GM11168 (cell line): ENCODE measurements around the gene MYL10.

Experiments used
- in situ Hi-C: fragments of 300-500 bp; cut with MboI; formaldehyde crosslinking; loops from one replicate; pipeline ENCODE4 v1.12.0; 2022; ENCODE audit warnings: low sequenced_read_pairs; ENCODE audit not compliant: unreplicated experiment

MYL10 gene

DNA sequence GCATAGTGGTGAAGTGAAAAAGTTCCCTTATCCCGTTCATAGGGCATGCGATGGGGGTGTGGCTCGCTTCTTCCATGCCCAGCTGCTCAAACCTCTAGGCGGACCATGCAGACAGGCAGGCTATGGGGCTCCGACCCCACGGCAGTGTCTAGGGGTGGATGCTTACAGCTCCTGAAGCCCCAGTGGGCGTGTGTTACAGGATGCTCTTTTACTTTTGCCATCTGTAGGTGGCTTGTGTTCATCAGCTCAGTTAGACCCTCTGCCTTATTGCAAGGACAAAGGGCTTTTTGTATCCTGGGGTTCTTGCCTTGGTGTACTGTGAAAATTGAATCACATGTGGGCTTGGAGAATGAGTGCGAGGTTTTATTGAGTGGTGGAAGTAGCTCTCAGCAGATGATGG lies at the start of gene MYL10:
Gene MYL10, minus strand, starts transcription at position 126 of the 400 bp plus-strand sequence. CDS start 178 bp downstream, outside the sequence.
- in situ Hi-C loops: no loop called here

DNA sequence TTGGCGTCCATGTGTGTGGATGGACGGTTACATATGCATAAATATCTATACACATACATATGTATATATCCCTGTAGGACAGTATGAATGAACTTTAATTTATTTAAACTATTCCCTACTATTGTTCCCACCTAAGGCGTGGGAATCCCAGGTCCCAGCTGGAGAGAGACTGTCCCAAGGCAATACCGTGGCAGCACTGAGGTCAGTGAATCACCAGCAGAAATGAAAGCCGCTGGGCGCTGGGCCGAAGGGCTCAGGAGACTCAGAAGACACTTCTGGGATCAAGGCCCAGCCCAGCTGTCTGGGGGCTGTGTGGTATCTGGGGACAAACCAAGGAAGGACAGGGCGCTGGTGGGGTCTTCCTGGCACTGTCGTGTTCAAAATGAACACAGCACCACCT lies 49.6 kb upstream of the MYL10 start:
- in situ Hi-C loops: no loop called here

DNA sequence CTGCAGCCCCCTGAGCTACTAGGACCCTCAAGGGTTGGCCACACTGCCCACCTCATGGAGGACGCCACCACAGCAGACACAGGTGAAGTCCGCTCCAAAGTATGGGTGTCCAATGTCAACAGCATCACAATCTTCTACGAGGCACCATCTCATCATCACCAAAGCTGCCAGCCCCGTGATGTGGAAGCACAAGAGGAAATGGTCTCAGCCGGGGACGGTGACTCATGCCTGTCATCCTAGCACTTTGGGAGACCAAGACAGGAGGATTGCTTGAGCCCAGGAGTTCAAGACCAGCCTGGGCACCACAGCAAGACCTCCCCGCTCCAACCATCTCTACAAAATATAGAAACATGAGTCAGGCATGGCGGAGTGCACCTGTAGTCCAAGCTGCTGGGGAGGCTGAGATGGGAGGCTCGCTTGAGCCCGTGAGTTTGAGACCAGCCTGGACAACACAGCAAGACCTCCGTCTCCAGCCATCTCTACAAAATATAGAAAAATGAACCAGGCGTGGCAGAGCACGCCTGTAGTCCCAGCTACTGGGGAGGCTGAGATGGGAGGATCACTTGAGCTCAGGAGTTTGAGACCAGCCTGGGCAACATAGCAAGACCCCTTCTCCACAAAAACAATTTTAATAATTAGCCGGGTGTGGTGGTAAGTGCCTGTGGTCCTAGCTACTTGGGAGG lies 48.8 kb upstream of the MYL10 start:
- in situ Hi-C loops: no loop called here

DNA sequence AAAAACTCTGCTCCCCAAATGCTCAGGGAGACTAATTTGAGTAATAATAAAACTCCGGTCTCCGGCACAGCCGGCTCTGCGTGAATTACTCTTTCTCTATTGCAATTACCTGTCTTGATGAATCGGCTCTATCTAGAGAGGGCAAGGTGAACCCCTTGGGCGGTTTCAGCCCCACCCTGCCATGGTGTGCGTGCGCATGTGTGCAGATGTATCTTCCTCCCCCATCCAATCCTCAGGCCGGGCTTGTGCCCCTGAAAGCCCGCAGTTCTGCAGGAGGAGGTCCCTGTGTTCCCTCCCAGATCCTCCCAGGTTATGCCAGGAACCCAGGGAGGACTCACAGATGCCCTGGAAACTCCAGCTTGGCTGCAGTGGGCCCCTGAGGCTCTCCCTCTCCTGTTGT lies 48.3 kb upstream of the MYL10 start:
- in situ Hi-C loops: no loop called here

DNA sequence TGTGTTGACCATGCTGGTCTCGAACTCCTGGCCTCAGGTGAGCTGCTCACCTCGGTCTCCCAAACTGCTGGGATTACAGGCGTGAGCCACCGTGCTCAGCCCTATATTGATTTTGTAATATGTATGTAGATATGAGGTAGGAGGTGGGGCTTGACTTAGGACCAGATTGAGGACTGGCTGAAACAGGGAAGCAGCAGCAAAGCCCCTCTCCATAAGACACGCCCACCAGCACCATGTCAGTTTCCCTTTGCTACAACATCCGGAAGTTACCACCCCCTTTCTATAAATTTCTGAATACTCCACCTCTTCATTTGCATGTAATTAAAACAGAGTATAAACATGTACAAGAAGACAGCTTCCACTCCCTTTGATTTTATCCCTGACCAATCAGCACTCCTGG lies 47.9 kb upstream of the MYL10 start:
- in situ Hi-C loops: no loop called here

DNA sequence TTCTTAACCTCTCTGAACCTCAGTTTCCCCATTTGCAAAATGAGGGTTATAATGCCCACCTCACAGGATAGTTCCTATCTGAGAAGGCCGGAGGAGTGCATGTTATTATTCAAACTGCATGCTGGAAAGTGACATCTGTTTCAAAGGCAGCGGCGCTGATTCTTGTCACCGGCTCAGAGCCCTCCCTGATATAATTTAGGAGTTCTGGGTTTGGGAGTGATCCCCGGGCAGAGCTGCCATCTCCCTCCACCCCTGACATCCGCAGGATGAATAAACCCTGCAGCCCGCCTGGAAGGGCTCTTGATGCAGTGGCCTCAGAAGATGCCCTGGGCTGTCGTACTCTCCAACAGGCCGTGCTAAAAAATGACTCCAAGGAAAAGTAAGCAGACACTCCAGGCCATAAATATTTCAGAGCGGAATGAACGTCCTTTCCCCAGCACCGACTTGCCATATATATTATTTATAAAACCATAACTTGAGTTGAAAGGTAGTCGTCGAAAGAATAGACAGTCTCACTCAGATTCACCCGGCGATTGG lies 47.0 kb upstream of the MYL10 start:
- in situ Hi-C loops: no loop called here

DNA sequence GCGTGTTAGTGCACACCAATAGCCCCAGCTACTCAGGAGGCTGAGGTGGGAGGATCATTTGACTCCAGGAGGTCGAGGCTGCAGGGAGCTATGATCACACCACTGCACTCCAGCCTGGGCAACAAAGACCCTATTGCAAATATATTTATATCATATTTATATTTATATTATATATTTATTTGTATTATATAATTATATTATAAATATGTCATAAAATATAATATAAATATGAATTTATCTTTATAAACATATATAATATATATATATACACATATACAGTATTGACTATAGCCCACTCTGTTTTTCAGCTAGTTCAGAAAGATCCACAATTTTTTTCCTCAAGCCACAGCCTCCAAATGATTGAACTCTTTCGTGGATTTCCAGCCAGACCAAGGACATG lies 45.3 kb upstream of the MYL10 start:
- in situ Hi-C loops: no loop called here

DNA sequence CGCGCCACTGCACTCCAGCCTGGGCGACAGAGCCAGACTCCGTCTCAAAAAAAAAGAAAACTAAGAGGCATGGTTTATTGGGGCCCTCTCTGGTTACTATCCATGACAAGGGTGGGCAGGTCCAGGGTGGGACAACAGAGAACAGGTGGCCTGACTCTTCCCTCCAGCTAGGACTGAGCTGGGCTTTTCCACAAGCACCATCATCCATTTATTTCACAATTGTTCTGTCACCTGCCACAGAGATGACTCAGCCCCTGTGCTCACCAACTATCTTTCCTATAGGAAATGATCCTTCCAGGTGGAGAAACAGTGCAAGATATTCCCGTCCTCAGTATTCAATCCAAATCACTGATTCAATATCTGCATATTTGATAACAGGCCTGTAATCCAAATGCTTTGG lies 44.9 kb upstream of the MYL10 start:
- in situ Hi-C loops: no loop called here

DNA sequence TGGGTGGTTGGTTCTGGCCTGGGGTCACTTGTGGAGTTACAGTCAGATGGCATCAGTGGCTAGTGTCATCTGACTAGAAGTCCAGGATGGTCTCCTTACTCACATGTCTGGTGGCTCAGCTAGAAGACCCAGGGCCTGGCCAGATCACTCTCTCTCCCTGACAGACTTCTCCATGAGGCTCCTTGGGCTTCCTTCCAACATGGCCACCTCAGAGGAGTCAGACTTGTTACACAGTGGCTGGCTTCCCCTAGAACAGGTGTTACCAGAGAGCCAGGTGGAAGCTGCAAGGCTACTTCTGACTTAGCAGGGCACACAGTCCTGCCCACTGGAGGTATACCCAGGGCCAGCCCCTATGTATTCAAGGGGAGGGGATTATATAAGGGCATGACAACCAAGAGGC lies 44.2 kb upstream of the MYL10 start:
- in situ Hi-C loops: no loop called here

DNA sequence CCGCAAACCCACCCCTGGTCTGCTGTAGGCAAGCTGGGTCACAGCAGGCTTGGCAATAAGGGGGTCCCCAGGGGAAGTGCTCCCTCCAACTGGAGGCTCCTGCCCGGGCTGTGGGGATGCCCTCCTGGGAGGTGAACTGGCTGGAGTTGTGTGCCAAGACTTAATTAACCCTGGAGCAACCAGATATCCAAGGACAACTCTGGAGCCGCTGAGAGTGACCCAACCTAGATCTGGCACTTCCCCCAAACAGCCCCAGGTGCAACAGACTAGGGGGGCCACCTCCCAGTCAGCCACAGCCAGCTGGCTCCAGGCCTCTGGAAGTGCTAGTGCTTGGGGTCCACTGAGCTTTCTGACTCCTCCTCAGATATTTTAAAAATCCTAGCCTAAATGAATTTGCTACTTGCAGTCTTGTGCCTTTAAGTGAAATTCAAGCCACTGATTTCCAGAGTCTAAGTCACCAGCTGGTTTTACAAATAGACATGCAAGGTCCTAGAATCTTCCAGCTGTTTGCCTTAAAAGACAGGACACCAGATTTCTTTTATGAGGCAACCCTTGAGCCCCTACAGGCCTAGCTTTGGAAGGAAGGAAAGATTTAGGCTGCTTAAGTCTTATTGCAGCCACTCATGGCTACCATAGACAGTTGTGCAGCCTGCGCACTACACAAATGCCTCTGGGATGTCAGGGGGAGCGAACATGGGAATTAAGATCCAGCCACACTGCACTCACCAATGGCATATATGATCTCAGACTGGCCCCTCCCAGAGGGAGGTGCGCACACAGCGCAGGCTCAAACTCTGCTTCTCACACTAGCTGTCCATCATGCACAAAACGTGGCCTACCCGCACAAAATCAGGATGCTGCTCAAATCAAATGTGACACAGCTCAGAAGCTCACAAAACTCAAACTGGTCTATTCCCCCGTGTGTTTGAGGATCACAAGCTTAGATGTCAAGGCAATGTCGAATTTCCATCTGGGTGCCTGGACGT lies 42.6 kb upstream of the MYL10 start:
- in situ Hi-C loops: no loop called here

DNA sequence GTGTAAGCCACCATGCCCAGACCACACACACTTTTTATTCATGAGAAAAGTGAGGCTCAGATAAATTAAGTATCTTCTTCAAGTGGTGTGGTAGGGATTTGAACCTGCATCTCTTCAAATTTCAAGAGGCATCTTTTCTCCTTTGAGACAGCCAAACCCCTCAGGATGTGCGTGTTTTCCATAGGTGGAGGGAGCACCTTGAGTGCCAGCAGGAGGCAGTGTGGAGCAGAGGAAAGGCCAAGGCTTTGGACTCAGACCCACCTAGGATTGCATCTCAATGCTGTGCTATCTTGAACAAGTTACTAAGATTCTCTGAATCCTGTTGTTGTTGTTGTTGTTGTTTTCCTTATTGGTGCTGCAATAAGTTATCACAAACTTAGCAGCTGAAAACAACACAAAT lies 40.2 kb upstream of the MYL10 start:
- in situ Hi-C loops: no loop called here

DNA sequence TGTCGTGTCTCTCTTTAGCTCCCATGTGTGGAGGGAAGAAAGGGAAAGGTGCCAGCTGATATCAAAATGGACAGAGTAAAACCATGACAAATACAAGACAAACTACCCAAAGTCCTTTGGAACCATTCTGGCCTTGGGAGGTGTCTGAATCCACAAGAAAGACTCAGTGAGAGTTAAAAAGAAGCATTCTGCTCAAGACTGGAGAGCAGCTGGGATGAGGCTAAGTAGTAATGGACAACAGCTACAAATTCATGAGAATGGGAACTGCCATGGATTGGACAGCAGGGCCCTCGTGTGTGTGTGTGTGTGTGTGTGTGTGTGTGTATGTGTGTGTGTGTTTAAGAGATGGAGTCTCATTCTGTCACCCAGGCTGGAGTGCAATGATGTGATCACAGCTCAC lies 39.6 kb upstream of the MYL10 start:
- in situ Hi-C loops: no loop called here

DNA sequence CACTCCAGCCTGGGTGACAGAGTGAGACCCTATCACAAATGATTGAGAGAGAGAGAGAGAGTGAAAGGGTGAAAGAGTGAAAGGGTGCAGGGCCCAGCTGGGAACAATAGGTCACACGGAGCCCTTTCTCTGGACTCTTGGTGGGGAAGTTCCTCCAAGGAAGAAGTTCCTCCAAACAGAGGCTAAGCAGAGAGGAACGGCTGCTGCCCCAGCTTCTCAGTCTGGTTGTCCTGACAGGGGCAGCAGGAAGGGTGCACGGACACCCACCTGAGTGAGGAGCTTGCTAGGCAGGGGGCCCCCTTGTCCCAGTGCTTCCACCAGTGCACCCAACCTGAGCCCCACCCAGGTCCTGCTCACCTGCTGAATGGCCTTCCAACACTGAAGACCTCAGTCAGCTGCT lies 38.8 kb upstream of the MYL10 start:
- in situ Hi-C loops: no loop called here

DNA sequence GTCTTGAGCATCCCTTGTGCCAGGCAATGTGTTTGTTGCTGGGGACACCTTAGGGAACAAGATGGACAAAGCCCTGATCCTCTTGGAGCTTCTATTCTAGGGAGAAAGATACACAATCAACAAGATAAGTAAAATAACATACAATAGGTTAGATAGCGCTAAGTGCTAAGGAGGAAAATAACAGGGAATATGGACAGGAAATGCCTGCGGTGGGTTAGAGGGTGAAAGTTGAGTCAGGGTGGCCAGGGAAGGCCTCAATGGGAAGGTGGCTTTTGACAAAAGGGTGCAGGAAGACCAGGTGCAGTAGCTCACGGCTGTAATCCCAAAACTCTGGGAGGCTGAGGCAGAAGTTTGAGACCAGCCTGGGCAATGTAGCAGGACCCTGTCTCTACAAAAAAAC lies 38.3 kb upstream of the MYL10 start:
- in situ Hi-C loops: no loop called here

DNA sequence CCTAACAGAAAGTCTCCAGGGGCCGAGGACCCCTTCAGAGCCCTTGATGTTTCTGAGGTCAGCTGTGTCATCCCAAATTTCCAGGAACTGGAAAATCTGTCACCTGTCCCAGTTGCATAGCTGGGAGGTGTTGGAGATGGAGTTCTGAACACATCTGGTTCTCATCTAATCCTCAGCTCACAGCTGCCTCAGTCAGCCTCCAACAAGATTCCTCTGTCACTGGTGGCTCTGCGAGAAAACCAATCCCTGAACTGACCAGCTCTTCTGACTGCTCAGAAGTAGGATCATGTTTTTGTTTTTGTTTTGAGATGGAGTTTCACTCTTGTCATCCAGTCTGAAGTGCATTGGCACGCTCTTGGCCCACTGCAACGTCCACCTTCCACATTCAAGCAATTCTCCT lies 37.6 kb upstream of the MYL10 start:
- in situ Hi-C loops: no loop called here

DNA sequence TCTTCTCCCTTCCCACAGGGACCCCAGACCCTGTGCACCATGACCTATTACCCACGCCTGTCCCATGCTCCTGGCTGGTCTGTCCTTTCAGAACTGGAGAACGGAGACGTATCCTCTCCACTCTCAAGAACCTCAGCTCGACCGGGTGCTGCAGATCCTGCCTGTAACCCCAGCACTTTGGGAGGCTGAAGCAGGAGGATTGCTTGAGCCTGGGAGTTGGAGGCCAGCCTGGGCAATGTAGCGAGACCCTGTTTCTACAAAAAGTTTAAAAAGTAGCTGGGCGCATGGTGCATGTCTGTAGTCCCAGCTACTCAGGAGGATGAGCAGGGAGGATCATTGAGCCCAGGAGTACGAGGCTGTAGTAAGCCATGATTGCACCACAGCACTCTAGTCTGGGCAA lies 37.2 kb upstream of the MYL10 start:
- in situ Hi-C loops: no loop called here

DNA sequence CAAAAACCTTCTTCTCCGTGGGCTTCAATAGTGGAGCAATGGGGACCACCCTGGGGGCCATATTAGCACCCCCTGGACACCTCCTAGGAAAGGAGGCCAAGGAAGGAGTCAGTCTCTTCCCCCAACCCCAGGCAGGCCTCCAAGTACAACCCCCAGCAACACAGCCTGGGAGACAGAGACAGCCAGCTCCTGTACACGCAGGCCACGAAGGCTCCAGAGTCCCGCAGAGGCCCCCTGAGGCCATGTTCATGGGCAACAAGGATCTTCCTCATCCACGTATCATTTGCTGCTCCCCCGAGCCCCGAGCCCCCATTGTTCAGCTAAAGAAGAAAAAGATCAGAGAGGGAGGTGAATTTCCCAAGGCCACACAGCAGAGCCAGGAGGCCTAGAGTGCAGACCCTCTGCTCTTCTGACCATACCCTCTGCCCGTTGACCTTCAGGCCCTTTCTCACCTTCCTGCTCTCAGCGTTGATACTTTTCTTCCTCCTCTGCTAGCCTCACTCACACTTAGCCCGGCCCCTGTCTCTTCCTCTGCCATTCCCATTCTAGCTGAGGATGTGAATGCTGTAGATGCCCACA lies 35.9 kb upstream of the MYL10 start:
- in situ Hi-C loops: no loop called here

DNA sequence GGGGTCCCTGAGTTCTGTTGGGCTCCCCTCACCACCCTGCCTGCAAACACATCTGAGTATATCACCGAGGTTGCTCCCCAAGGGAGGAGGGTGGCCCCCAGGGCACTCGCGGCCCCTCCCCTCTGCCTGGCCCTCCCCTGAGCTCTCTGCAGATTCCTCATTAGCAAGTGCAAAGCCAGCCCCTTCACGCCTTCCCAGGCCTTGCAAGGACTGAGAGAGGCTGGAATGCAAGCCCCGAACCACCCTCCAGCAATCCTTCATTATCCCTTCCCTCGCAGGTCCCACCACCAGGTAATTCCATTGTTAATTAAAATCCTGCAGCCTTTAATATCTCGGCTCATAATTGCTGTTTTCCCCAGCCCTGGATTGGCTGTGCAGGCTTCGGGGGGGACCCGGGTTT lies 35.3 kb upstream of the MYL10 start:
- in situ Hi-C loops: no loop called here

DNA sequence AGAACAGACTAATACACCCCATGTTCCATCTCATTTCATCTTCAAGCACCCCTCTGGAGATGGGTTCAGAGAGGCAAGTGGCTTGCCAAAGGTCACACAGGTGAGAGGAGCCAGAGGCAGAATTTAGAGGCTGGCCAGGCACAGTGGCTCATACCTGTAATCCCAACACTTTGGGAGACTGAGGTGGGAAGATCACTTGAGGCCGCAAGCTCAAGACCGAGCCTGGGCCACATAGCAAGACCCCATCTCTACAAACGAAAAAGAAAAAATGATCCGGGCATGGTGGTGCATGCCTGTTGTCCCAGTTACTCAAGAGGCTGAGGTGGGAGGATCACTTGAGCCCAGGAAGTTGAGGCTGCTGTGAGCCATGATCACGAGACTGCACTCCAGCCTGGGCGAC lies 34.7 kb upstream of the MYL10 start:
- in situ Hi-C loops: no loop called here

DNA sequence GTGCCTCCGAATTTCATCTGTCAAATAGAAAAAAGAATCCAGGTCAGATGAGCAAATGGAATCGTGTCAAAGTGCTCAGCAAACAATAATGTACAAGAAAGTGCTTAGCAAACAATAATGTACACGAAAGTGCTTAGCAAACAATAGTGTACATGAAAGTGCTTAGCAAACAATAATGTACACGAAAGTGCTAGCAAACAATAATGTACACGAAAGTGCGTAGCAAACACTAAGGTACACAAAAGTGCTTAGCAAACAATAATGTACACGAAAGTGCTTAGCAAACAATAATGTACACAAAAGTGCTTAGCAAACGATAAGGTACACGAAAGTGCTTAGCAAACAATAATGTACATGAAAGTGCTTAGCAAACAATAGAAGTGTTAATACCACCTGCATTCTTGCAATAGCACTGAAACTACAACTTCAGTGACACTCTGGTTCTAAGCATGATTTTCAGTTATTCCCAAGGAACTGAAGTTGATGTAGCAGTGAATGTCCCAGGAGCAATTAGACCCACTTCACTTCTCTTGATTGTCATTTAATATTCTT lies 33.4 kb upstream of the MYL10 start:
- in situ Hi-C loops: no loop called here

DNA sequence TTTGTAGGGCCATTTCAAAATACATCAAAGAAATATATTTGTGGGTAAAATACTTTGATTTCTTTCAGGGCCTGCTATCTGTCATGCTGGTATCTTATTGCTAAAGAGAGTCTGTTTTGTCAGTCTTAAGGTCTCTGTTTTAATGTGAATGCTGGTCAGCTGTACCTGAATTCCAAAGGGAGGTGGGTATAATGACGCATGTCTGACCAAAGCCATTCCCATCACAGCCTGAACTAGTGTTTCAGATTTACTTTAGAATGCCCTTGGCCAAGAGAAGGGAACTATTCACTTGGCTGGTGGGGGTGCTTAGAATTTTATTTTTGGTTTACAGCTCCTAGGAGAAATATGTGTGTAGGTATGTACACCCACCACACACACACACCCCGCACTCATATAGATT lies 30.6 kb upstream of the MYL10 start:
- in situ Hi-C loops: no loop called here
